ENCODE data around the gene GALNT12.

The GALNT12 gene

DNA sequence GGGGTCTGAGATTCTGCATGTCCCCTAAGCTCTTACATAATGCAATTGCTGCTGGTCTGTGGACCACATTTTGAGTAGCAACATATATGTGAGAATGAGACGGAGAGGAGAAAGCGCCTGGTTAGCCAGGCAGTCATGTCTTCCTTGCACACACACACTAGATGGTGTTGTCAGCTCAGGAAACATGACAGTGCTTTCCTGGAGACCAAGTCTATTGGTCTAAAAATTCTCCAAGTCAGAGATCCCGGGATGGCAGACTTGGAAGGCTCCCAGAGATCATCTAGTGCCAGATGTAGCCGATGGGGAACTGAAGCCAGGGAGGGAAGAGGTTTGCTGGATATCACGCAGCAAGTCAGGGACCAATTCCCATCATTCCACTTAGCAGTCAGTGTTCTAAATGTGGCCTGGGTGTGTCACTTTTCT lies 53.4 kb downstream of the GALNT12 start:
- DNase-seq (ENCODE audit: low read depth, low spot score): peak; percentile 71

- no peak for DNase-seq (ENCODE audit: low read depth, low spot score)
Measured at GRCh38 chr9:98861781-98862504, 54.5 kb downstream of the GALNT12 start.

GRCh38 chr9:98862936-98863335 lies 55.5 kb downstream of the GALNT12 start:
- no peak for DNase-seq (ENCODE audit: low read depth, low spot score)

GRCh38 chr9:98864281-98865174 lies 57.1 kb downstream of the GALNT12 start:
- no peak for DNase-seq (ENCODE audit: low read depth, low spot score)

DNA sequence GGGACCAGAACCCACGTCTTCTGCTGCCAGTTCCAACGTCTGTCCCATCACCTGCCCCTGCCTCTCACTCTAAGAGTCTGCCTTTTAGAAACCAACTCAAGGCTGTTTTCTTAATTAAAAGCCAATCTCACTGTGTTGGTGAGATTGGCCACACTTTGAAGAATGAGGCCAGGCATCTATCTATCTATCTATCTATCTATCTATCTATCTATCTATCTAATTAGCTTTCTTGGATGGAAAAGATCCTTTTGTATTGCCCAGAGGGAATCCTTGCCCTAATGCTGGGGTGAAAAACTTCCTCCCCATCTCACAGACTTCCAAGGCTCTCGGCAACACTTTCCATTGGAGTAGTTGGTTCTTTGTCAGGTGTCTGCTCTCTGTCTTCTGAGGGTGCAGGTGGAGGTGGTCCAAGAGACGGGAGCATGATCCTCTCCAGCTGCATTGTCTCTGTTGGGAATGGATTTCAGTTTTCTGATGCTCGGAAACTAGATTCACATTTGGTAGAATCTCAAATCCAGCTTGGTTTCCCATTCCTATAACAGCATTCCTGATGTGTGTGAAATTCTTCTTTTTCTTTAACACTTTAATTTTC lies 57.9 kb downstream of the GALNT12 start:
- DNase-seq (ENCODE audit: low read depth, low spot score): no peak

DNA sequence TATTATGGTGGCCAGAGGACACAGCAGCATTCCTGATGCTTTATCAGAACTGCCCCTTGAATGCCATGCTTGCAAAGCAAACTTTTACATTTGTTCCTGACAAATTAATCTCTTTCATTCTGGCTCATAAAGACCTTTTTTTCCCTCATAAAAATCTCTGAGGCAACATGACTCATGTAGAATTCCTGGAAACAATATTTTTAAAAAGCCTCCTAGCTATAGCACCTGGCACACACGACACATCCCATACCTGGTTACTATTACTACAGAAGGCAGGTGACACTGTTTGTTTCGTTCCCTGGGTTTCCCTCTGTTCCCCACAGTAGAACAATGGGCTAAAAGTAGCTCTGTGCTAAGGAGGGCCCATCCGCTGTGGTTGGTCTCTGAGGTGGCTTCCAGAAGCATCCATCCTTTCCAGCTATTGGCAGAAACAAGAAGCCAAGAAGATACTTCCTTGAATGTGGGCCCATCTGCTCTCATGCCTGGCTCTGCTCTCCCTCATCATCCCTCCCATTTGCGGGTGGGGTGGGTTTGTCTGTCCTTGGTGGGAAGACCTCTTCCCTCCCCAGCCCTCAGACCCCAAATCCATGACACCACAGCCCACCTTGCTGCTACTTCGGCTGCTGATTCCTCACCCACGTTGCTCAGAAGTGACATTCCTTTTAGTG lies 59.1 kb downstream of the GALNT12 start:
- DNase-seq (ENCODE audit: low read depth, low spot score): no peak

- DNase-seq (ENCODE audit: low read depth, low spot score): no peak
Measured at GRCh38 chr9:98867103-98867428, 59.6 kb downstream of the GALNT12 start.

- peak; percentile 55 for DNase-seq (ENCODE audit: low read depth, low spot score)
Measured at GRCh38 chr9:98867429-98868168, 60.1 kb downstream of the GALNT12 start.

GRCh38 chr9:98869078-98869745 lies 61.7 kb downstream of the GALNT12 start:
- DNase-seq (ENCODE audit: low read depth, low spot score): no peak

DNA sequence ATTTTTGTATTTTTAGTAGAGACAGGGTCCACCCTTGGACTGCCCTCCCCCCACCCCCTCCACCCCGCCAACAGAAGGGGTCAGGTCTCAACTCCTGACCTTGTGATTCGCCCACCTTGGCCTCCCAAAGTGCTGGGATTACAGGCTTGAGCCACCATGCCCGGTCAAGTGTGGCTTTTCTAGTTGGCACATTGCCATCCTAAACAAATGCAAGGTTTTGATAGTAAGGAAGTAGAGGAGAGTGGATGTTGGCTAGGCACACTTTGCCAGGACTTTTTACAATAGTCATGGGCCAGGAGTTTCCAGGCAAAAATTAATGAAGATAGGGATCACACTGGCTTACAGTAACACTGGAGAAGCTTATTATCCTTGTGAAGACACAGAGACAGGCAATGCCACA lies 62.4 kb downstream of the GALNT12 start:
- DNase-seq (ENCODE audit: low read depth, low spot score): no peak

DNA sequence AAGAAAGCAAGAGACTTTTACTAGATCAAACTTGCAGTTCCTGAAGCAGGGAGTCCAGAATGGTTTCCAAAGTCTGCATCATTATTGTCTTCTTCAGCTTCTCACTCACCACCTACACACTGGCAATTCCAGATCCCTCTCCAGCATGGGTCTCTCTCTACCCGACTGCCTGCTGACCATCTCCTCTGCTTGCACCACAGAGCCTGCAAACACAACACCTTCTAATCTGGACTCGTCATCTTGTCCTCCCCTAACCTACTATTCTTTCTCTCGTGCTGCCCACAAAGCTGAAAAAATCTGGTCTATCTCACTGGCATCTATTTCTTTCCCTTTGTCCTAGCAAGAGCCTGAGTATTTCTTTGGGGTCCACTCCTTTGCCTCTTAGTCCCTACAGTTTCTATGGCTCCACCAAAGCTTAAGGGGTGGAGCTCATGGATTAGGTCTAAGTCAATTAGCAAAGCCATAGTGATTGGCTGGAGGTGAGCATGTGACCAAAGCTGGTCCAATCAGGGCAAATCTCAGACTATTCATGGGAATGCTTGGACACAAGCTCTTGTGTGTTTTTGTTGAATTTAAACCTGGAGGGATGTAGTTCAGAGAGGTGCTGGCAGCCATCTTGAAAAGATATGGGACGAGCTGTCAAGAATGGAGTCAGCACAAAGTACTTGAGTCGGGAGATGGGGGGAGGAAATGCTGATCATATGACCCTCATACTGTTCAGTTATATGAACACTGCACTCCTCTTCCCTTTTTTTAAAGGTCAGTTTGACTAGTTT lies 63.5 kb downstream of the GALNT12 start:
- no peak for DNase-seq (ENCODE audit: low read depth, low spot score)

- no peak for DNase-seq (ENCODE audit: low read depth, low spot score)
Measured at GRCh38 chr9:98871558-98872065, 64.1 kb downstream of the GALNT12 start.

GRCh38 chr9:98873526-98873925 lies 66.1 kb downstream of the GALNT12 start:
- no peak for DNase-seq (ENCODE audit: low read depth, low spot score)

GRCh38 chr9:98873951-98874371 lies 66.5 kb downstream of the GALNT12 start:
- DNase-seq (ENCODE audit: low read depth, low spot score): no peak

DNA sequence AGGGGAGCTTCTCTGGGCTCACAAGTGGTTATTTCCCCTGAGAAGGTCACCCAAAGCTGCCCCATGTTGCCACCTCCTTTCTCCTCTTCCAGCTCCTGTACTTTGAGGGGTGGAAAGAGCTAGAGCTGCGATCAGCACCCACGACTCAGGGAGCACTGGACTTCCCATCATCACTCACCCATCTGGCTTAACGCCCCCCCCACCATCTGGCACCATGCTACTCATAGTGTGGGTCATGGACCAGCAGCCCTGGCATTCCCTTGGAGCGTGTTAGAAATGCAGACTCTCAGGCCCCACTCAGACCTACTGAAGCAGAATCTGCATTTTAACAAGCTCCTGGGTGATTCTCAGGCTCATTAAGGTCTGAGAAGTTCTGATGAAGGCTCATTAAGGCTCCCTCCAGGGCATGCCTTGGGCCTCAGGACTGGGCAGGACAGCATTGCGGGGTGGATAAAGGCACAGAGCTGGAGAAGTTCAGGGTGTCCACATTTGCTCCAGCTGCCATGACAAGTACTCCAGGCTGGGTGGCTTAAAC lies 67.3 kb downstream of the GALNT12 start:
- DNase-seq (ENCODE audit: low read depth, low spot score): no peak

- no peak for DNase-seq (ENCODE audit: low read depth, low spot score)
Measured at GRCh38 chr9:98875536-98875935, 68.1 kb downstream of the GALNT12 start.

DNA sequence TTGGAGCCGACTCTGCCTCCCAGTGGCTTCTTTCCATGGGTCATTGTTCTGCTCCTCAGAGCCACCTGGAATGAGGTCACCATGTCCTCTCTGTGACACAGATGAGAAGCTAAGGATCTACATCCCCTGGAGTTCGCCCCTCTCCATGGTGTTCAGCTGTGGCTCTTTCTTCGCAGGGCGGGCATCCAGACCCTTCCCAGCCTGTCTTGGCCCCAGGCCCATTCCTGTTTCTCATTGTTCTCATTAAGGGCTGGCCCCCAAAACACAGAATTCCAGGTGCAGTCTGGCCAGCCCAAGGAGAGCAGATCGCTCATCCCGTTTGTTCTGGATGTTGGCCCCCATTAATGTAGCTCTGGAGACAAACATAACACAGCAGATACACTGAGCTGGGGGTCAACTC lies 69.8 kb downstream of the GALNT12 start:
- DNase-seq (ENCODE audit: low read depth, low spot score): no peak

DNA sequence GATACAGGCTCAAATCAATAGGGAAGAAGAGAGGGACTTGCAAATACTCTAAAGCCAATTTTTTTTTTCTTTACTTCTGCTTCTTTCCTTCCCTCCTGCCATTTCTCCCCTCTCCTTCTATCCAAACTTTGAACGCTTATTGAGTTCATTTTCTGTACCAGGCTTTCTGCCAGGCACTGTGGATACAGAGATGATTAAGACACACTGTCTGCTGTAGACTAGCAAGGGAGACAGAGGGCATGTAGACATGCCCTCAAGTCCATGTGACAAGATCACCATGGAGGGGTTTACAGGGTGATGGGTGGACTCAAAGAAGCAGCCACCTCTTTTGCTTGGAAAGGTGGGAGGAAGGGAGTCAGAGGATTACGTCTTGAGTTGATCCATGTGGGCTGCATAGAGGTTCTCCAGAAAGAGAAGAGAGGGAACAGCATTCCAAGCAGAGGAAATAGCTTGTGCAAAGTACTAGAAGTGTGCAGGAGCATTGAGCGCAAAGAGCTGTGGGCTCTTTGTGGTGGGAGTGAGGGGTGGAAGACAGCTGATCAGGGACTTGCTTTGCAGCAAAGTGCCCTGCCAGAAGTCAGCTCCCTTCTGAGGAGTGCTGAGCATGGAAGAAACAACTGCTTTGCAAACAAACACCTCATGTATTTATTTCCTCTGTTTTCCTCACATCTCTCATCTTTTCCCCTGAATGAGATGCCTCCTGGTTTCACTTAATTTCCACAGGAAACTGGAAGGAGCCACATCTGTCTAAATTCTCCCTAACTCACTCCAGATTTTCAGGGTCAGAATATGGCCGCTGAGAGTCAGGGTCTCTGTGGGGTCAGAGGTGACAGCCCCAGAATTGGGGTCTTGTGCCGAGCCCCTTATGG lies 71.9 kb downstream of the GALNT12 start:
- no peak for DNase-seq (ENCODE audit: low read depth, low spot score)

DNA sequence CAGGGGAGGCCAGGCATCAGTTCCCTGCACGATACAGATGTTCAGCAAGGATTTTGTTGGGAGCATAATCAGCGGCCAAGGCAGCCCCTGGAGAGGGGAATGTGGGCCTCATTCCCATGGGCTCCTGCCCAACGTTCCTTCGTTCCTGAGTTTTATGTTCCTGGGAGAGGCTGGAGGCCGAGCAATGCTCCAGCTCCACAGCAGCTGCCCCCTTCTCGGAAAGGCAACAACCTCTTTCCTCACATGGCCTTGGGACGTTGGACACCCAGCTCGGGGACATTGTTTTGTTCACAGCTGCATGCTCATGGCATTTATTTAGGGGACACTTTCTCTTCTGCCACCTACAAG lies 72.5 kb downstream of the GALNT12 start:
- DNase-seq (ENCODE audit: low read depth, low spot score): no peak
